ENCODE measurements around the gene LIM2.
"Not testable (repeated sequence)": the region's sequence is repeated elsewhere in the genome, so short reads cannot be mapped to it uniquely, and the experiment has no call there.

The LIM2 gene

GRCh38 chr19:51397453-51397852, 9.7 kb upstream of the LIM2 start:
- FAIRE-seq: not testable (repeated sequence)

GRCh38 chr19:51396175-51396574, 8.4 kb upstream of the LIM2 start:
- DNase-seq (ENCODE audit: low spot score): no peak
- FAIRE-seq: no peak

More at GRCh38 chr19:51397453-51397852, 9.7 kb upstream of the LIM2 start:
- DNase-seq (ENCODE audit: low spot score): not testable (repeated sequence)

GRCh38 chr19:51394050-51394836, 6.5 kb upstream of the LIM2 start:
- FAIRE-seq: peak; percentile 90
- DNase-seq (ENCODE audit: low spot score): peak; percentile 93

- FAIRE-seq (no peak), DNase-seq (ENCODE audit: low spot score) (no peak)
Observed at GRCh38 chr19:51392701-51393100, 4.9 kb upstream of the LIM2 start.

GRCh38 chr19:51391073-51391611, 3.4 kb upstream of the LIM2 start:
- DNase-seq (ENCODE audit: low spot score) (no peak), FAIRE-seq (no peak)

GRCh38 chr19:51389143-51389542, 1.4 kb upstream of the LIM2 start:
- FAIRE-seq: no peak
- DNase-seq (ENCODE audit: low spot score): no peak

GRCh38 chr19:51386882-51387520, 773 bp downstream of the LIM2 start:
- FAIRE-seq (no peak), DNase-seq (ENCODE audit: low spot score) (no peak)

GRCh38 chr19:51382004-51382403, 5.8 kb downstream of the LIM2 start:
- no peak for FAIRE-seq
- DNase-seq (ENCODE audit: low spot score): no peak

- FAIRE-seq (no peak), DNase-seq (ENCODE audit: low spot score) (no peak)
Observed at GRCh38 chr19:51380379-51380778, 7.4 kb downstream of the LIM2 start.

GRCh38 chr19:51377422-51377821, 10.4 kb downstream of the LIM2 start:
- FAIRE-seq (no peak), DNase-seq (ENCODE audit: low spot score) (no peak)

GRCh38 chr19:51375504-51376221, 12.1 kb downstream of the LIM2 start:
- FAIRE-seq (no peak), DNase-seq (ENCODE audit: low spot score) (no peak)

- FAIRE-seq: no peak
- no peak for DNase-seq (ENCODE audit: low spot score)
Observed at GRCh38 chr19:51372649-51373504, 14.9 kb downstream of the LIM2 start, which contains the start of gene NKG7. TSS of gene NKG7 (minus strand) at chr19:51372654. CDS start at chr19:51372535, 119 bp downstream.

- DNase-seq (ENCODE audit: low spot score): no peak
- no peak for FAIRE-seq
Observed at GRCh38 chr19:51372021-51372648, 15.6 kb downstream of the LIM2 start.

GRCh38 chr19:51371186-51371690, 16.5 kb downstream of the LIM2 start:
- FAIRE-seq (no peak), DNase-seq (ENCODE audit: low spot score) (no peak)

- no peak for DNase-seq (ENCODE audit: low spot score)
- FAIRE-seq: no peak
Observed at GRCh38 chr19:51370230-51370629, 17.5 kb downstream of the LIM2 start.

- FAIRE-seq: no peak
- no peak for DNase-seq (ENCODE audit: low spot score)
Observed at GRCh38 chr19:51368366-51369282, 19.1 kb downstream of the LIM2 start, which contains the start of gene CLDND2. TSS of gene CLDND2 (minus strand) at chr19:51369003. CDS start at chr19:51368577, 426 bp downstream.

- DNase-seq (ENCODE audit: low spot score) (peak; percentile 94), FAIRE-seq (peak; percentile 87)
Observed at GRCh38 chr19:51367565-51368365, 20.0 kb downstream of the LIM2 start.

GRCh38 chr19:51367255-51367564, 20.6 kb downstream of the LIM2 start:
- DNase-seq (ENCODE audit: low spot score) (no peak), FAIRE-seq (no peak)
